Fibroblast of gingiva (primary cell): ENCODE data around the gene RPS17.
"Not testable (repeated sequence)": the region's sequence is repeated elsewhere in the genome, so short reads cannot be mapped to it uniquely, and the experiment has no call there.

Source experiments
- DNase-seq: peaks from one replicate; pipeline ENCODE4 v3.0.0-alpha.2; 2011; ENCODE audit warnings: low read depth

RPS17 gene

GRCh38 chr15:82507087-82507486 is 33.2 kb downstream of the RPS17 start:
- not testable (repeated sequence) for DNase-seq

DNA sequence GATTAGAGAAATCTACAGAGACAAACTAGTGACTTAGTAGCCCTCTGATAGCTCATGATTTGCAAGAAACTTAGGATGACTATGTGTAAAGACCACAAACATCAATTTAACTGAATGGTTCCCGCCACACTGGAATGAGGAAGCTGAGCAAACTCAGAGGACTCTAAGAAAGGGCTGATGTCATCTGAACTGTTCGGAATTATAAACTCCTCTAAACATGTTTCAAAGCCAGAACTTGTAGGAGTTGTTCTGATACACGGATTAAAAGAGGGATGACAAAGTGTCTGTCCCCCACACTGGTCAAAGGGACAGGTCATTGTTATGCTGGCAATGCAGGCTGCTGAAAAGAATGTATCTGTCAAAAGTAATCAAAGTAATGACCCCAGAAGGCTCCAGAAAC is 34.4 kb downstream of the RPS17 start:
- DNase-seq: not testable (repeated sequence)

DNA sequence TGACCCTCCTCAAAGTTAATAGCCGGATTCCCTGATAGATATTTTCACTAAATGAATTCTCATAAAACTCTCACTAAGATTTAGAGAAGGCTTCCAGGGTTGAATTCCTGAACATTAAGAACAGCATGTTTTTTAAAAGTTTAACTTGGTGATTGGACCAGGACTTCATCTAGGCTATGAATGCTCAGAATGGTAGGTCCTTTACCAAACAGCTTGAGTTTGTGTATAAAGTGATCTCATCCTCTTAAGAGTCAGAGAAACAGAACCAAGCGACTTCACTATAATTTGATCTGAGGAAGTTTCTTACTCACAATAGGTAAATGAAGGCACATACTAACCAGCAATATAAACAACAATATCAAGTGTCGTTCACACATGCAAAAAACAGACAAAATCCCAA is 36.2 kb downstream of the RPS17 start:
- not testable (repeated sequence) for DNase-seq

DNA sequence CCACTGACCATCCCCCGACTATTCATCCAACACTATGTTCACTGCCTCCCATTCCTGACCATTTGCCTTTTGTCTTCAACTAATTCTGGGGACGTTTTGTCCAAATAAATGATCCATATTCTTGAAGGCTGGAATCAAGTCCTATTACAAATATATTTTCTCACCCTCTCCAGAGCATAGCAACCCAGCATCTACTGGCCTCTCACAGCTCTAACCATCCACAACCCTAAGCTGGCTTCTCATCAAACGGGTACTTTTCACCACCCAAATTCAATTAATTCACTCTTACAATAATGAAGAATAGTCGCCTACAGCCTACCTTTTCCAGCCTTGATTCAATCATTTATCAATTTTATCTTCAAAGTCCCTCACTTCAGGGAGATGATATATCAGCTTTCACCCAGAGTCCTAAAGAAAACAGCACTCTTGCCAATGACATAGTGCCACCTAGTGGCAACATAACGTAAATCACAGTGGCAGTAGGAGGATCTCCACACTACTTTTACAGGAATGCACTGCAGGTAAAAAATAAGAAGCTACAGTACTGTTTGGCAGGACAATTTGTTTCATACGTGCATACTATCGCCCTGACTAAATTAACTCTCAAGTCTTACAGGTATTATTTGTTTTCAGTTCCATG is 37.4 kb downstream of the RPS17 start:
- DNase-seq: not testable (repeated sequence)

DNA sequence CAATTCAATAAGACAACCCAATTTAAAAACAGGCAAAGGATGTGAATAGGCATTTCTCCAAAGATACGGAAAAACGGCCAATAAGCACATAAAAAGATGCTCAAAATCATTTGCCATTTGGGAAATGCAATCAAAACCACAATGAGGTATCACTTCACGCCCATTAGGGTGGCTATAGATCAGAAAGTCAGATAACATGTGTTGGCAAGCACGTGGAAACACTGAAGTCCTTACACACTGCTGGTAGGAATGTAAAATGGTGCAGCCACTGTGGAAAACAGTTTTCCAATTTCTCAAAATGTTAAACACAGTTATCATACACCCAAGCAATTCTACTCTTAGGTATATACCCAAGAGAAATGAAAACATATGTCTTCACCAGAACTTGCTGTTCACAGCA is 39.5 kb downstream of the RPS17 start:
- not testable (repeated sequence) for DNase-seq

DNA sequence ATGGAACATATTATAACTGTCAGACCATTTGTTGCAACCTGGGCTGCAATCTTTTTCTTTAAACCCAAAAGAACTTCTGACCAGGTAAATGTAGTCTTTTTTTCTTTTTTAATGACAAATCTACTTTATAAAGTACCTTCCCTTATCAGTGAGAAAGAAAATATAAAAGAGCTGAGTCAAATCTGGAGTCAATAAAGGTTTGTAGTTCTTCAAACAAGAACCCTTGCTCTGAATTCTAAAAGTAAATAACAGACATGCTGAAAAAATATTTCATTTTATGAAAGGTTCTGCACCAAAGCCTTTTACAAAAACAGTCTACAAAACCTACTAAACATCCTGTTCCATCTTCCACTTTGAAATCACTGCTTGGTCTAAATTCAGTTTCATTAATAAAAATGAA is 42.3 kb downstream of the RPS17 start:
- DNase-seq: not testable (repeated sequence)

- not testable (repeated sequence) for DNase-seq
These were observed 52.0 kb downstream of the RPS17 start for GRCh38 chr15:82488250-82488649.

DNA sequence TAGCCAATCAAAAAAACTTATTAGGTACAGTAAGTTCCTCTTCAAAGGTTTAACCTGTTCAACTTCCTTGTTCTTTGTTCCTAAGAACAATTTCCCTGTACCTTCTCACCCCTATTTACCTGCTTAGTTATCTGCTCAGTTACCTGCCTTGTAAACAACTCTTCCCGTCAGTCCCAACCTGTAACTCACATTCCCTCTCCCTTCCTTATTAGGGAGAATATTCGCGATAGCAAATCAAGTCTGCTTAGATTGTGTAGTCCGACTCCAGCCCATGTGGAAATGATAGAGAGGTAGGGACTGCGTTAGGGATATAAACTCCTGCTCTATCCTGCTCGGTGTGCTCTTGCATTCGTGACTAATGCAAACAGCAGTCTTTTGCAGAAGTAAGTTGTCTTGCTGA is 53.2 kb downstream of the RPS17 start:
- DNase-seq: not testable (repeated sequence)
